HG02884 (cell line): ENCODE results near the gene ZNF300.
"Not testable (repeated sequence)": the region's sequence is repeated elsewhere in the genome, so short reads cannot be mapped to it uniquely, and the experiment has no call there.

ENCODE experiments used
- ATAC-seq: cut with Tn5 transposase; IDR thresholded peaks from one replicate; pipeline ENCODE4 v1.9.1; 2021; ENCODE audit warnings: mild to moderate bottlenecking, moderate library complexity; ENCODE audit not compliant: unreplicated experiment

The ZNF300 gene

DNA sequence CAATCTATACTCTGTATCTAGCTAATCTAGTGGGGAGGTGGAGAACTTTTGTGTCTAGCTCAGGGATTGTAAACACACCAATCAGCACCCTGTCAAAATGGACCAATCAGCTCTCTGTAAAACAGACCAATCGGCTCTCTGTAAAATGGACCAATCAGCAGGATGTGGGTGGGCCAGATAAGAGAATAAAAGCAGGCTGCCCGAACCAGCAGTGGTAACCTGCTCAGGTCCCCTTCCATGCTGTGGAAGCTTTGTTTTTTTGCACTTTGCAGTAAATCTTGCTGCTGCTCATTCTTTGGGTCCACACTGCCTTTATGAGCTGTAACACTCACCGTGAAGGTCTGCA lies 58.5 kb downstream of the ZNF300 start, which contains the start of gene IRGM:
Gene IRGM (plus strand): TSS at position 214 of the 346 bp plus-strand sequence. CDS start 1,603 bp downstream, outside the sequence.
- not testable (repeated sequence) for ATAC-seq

DNA sequence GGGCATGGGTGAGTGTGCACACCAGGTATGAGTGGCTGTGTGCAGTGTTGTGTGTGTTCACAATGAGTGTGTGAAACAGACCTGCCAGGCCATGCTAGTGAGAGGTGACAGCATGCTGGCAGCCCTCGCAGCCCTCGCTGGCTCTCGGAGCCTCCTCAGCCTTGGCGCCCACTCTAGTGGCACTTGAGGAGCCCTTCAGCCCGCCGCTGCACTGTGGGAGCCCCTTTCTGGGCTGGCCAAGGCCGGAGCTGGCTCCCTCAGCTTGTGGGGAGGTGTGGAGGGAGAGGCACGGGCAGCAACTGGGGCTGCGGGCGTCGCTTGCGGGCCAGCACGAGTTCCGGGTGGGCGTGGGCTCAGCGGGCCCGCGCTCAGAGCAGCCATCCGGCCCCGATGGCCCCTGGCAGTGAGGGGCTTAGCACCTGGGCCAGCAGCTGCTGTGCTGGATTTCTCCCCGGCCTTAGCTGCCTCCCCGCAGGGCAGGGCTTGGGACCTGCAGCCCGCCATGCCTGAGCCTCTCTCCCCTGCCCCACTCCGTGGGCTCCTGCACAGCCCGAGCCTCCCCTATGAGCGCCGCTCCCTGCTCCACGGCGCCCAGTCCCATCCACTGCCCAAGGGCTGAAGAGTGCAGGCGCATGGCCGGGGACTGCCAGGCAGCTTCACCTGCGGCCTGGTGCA lies 59.5 kb downstream of the ZNF300 start:
- ATAC-seq, result not testable (repeated sequence)
